Measurements from ENCODE around the gene LAGE3. TPM values are rescaled to one million over a fixed set of nuclear protein-coding genes. Genes with fewer than 3 reads are reported as not detected.

The LAGE3 gene
- total and polyA plus RNA-seq, 2 of the 13 experiments (the other 11 are each of a cell fraction or from before 2014, with no cell fraction given): 7.6 to 12.7 TPM

DNA sequence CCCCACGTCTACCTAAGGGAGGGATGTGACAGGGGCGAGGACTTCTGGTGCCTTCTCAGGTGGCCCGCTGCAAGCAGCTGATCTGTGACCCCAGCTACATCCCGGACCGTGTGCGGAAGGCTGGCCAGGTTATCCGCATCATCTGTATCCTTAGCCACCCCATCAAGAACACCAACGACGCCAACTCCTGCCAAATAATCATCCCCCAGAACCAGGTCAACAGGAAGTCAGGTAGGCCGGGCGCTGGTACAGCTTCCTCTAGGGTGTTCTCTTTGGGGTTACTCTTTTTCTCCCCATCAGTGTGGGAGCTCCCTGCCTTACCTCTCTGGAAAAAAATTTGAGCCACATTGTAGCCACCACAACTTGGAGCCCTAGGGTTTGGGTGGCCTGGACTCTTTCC, 37.5 kb downstream of the LAGE3 start (continued):
- TF ChIP-seq, protein P1, sequence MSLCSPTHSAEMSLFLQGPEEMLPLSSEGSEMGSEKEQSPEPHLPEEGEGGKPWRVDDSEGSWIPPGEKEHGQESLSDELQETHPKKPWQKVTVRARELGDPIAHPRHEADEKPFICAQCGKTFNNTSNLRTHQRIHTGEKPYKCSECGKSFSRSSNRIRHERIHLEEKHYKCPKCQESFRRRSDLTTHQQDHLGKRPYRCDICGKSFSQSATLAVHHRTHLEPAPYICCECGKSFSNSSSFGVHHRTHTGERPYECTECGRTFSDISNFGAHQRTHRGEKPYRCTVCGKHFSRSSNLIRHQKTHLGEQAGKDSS (CRISPR knock-in tag; IDR thresholded peaks at IDR 0.05; ENCODE audit: borderline replicate concordance, low read depth): no peak
- TF ChIP-seq, protein P2, sequence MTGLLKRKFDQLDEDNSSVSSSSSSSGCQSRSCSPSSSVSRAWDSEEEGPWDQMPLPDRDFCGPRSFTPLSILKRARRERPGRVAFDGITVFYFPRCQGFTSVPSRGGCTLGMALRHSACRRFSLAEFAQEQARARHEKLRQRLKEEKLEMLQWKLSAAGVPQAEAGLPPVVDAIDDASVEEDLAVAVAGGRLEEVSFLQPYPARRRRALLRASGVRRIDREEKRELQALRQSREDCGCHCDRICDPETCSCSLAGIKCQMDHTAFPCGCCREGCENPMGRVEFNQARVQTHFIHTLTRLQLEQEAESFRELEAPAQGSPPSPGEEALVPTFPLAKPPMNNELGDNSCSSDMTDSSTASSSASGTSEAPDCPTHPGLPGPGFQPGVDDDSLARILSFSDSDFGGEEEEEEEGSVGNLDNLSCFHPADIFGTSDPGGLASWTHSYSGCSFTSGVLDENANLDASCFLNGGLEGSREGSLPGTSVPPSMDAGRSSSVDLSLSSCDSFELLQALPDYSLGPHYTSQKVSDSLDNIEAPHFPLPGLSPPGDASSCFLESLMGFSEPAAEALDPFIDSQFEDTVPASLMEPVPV (CRISPR knock-in tag; IDR thresholded peaks at IDR 0.05): no peak

DNA sequence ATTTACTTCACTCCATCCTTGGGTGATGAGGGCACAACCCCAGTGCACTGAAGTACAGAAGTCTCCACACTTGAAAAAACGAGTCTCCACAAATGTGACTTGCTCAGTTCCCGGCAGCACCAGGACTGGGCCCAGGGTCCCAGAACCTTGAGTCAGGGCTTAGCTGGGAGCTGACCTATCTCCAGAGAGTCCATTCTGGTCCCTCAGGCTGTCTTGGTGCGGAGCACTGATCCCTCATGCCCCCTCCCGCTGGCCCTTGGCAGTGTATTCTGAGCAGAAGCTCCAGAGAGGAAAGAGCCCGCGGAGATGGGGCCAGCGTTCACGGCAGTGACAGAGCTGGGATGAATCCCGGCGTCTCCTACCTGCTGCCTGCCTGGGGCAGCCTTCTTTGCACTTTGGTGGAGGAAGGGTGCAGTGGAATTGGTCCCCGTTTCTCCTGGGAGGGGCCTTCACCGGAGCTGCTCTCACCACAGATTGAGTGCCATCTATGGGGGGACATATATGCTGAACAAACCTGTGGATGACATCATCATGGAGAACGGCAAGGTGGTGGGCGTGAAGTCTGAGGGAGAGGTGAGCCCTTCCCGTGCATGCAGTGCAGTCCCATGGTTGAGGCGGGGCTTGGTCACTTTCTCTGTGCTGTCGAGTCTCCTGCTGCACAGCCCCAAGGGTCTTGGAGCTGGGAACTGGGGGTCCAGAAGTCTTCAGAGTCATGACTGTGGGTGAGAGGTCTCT, 38.3 kb downstream of the LAGE3 start:
- no peak overlapping the region for H3K9ac ChIP-seq (ENCODE audit: insufficient read depth, low read depth, low read length)
- no peaks in the 10 kb centered on the region for H3K27me3 ChIP-seq (ENCODE audit: control insufficient read depth in 1 of 2, insufficient read depth in 2 of 2, low read length in 2 of 2)
- no peaks in the 10 kb centered on the region for H4K20me1 ChIP-seq (ENCODE audit: insufficient read depth, low read length)
- H3K9me3 ChIP-seq (ENCODE audit: low read length): no peaks in the 10 kb centered on the region
- H2AFZ ChIP-seq (ENCODE audit: low read length): no peak overlapping the region
- BruUV-seq (replicated peaks): no TSS peak
- peaks cover 19% of the 10 kb centered on the region for H3K4me1 ChIP-seq (ENCODE audit: insufficient read depth, low read length)
- POLR2A ChIA-PET: no interaction called here
- DNase-seq (ENCODE audit: low spot score): no peak
- 97% methylated on average over 6 of the region's 17 CpGs for WGBS (ENCODE audit: low lambda C conversion rate)
- ATAC-seq: no peak
- H3K27ac ChIP-seq (ENCODE audit: extremely low read length, insufficient read depth, low read length): no peak overlapping the region
- in situ Hi-C loops (cut with HindIII; ENCODE audit: extremely low pct_ligation_motif_present, low pct_unique_long_range_greater_than_20kb) (no loop called here), intact Hi-C loops (cut with micrococcal nuclease; ENCODE audit: unreplicated experiment) (no loop called here)
- H3K36me3 ChIP-seq (replicated peaks in 1 of 2; ENCODE audit: control insufficient read depth in 1 of 2, insufficient read depth in 2 of 2, low read length in 2 of 2): peaks cover 0 to 2% of the 10 kb centered on the region in 2 experiments; a peak in 3 of 5 replicates
- no peak overlapping the region for H3K4me2 ChIP-seq (ENCODE audit: low read depth, low read length)
- CTCF ChIA-PET (ENCODE audit: low intra/inter-chr PET ratio, low total read pairs): no interaction called here
- TF ChIP-seq ATF7 (IDR thresholded peaks at IDR 0.05) (peak; percentile 48; the same call in 1 of the 2 replicates), ATF7 (CRISPR knock-in tag; IDR thresholded peaks at IDR 0.05) (no peak), ZNF20 (CRISPR knock-in tag; IDR thresholded peaks at IDR 0.05) (no peak)
- peaks cover 16% of the 10 kb centered on the region for H3K79me2 ChIP-seq (ENCODE audit: insufficient read depth, low read length)
- no peak for FAIRE-seq
- H3K4me3 ChIP-seq (replicated peaks in 1 of 3; ENCODE audit: insufficient read depth in 1 of 3, low read depth in 2 of 3, low read length in 3 of 3): no peak overlapping the region
